K562 (cell line): ENCODE measurements around the gene SCAANT1. TPM values are rescaled to one million over a fixed set of nuclear protein-coding genes. Genes with fewer than 3 reads are reported as not detected.

ENCODE experiments used
- ATAC-seq: fragments of 200-7000 bp; cut with Tn5 transposase; 3 replicates; pipeline ENCODE4 v1.9.1; 2020; ENCODE audit warnings: moderate library complexity
- BruUV-seq: library from RNA; stranded (reverse); fragments of 400-500 nt; replicated peaks from 2 replicates; lab custom pipeline; 2021; lab: Mats Ljungman, UMichigan
- CTCF ChIA-PET: fragments of 300-600 bp; formaldehyde crosslinking; extraction: SDS; loops from one replicate; lab custom pipeline; 2021; ENCODE audit warnings: low intra/inter-chr PET ratio; lab: Yijun Ruan, JAX
- POLR2A ChIA-PET: fragments of 300-600, 350-650 bp; sonication (Branson Sonifier 250); formaldehyde crosslinking; extraction: SDS; loops from one replicate; lab custom pipeline; 2021; ENCODE audit warnings: antibody characterized with exemption, inconsistent platforms; lab: Yijun Ruan, JAX
- DNase-seq, 4 experiments: peaks; one replicate each; pipeline versions ENCODE4 v3.0.0 to v3.0.0-alpha.2; 2011 to 2018; ENCODE audit warnings: low spot score in 3 of 4, mixed read lengths in 3 of 4; ENCODE audit errors: extremely low read depth in 1 of 4
- FAIRE-seq: peaks from 2 replicates; lab custom pipeline; 2011; peaks lifted over from hg19 to GRCh38; lab: Jason Lieb, UNC
- H2AFZ ChIP-seq: 2 replicates; pipeline ENCODE4 v1.6.0; 2011; ENCODE audit warnings: low read depth, low read length, control low read depth, inconsistent platforms
- H3K27ac ChIP-seq: fragments of 200-600 bp; 3 replicates; pipeline ENCODE4 v1.8.0; 2011; ENCODE audit warnings: low read depth, mild to moderate bottlenecking, control low read depth, inconsistent platforms, low read length, moderate library complexity, mixed read lengths; ENCODE audit errors: extremely low read depth
- H3K27me3 ChIP-seq, 2 experiments: fragments of 300-600 bp in 1 of 2; 2 replicates in 1 of 2; 3 replicates in 1 of 2; pipeline versions ENCODE4 v1.6.0 to v1.8.0; 2011; ENCODE audit warnings: inconsistent platforms in 2 of 2, low read length in 2 of 2, mild to moderate bottlenecking in 1 of 2, mixed read lengths in 1 of 2, moderate library complexity in 1 of 2; ENCODE audit not compliant: control insufficient read depth in 2 of 2, insufficient read depth in 2 of 2
- H3K36me3 ChIP-seq: fragments of 300-600 bp; 3 replicates; pipeline ENCODE4 v1.8.0; 2011; ENCODE audit warnings: mild to moderate bottlenecking, low read length, inconsistent platforms; ENCODE audit not compliant: control insufficient read depth, insufficient read depth
- H3K4me1 ChIP-seq, 2 experiments: fragments of 200-600 bp in 1 of 2; replicated peaks in 1 of 2; 2 replicates in 1 of 2; 3 replicates in 1 of 2; pipeline versions ENCODE4 v1.5.1 to v1.8.0; 2011; ENCODE audit warnings: inconsistent platforms in 2 of 2, low read length in 2 of 2, mild to moderate bottlenecking in 1 of 2, mixed read lengths in 1 of 2, moderate library complexity in 1 of 2; ENCODE audit not compliant: control insufficient read depth in 2 of 2, insufficient read depth in 2 of 2
- H3K4me2 ChIP-seq: 2 replicates; pipeline ENCODE4 v1.6.1; 2011; ENCODE audit warnings: low read length, control low read depth, inconsistent platforms, mixed read lengths; ENCODE audit not compliant: insufficient read depth
- H3K4me3 ChIP-seq: fragments of 200-600 bp; sonication (generic), shearing (Covaris generic); 2 replicates; pipeline ENCODE4 v1.5.1; 2016; ENCODE audit warnings: control low read depth, inconsistent platforms
- H3K79me2 ChIP-seq: fragments of 200-600 bp; 3 replicates; pipeline ENCODE4 v1.8.0; 2011; ENCODE audit warnings: low read length, inconsistent platforms; ENCODE audit not compliant: control insufficient read depth, insufficient read depth
- H3K9ac ChIP-seq, 2 experiments: 2 replicates each; pipeline versions ENCODE4 v1.6.0 to v1.6.1; 2011; ENCODE audit warnings: low read depth in 2 of 2, low read length in 2 of 2, control low read depth in 1 of 2, inconsistent platforms in 1 of 2, mild to moderate bottlenecking in 1 of 2, mixed read lengths in 1 of 2; ENCODE audit not compliant: insufficient read depth in 1 of 2
- H3K9me1 ChIP-seq: one replicate; pipeline ENCODE4 v1.6.0; 2011; ENCODE audit warnings: inconsistent platforms, mild to moderate bottlenecking, low read length, moderate library complexity; ENCODE audit not compliant: control insufficient read depth, insufficient read depth
- H3K9me3 ChIP-seq: replicated peaks from 2 replicates; pipeline ENCODE4 v1.5.1; 2011; ENCODE audit warnings: low read depth, low read length, inconsistent platforms; ENCODE audit not compliant: control insufficient read depth, insufficient read depth
- H4K20me1 ChIP-seq: replicated peaks from 2 replicates; pipeline ENCODE4 v1.6.1; 2011; ENCODE audit warnings: low read length, inconsistent platforms, mixed read lengths; ENCODE audit not compliant: control insufficient read depth, insufficient read depth
- CBFB ChIP-seq: sonication (generic); formaldehyde crosslinking; IDR thresholded peaks from 2 replicates; pipeline ENCODE4 v1.4.0; 2020; ENCODE audit warnings: mild to moderate bottlenecking, missing genetic modification reagents
- ESRRA ChIP-seq: fragments of 450-650 bp; IDR thresholded peaks from 2 replicates; pipeline ENCODE4 v1.6.1; 2014; ENCODE audit warnings: low read depth, mild to moderate bottlenecking, moderate library complexity, borderline replicate concordance
- HNRNPK ChIP-seq: fragments of 200-400 bp; formaldehyde crosslinking; IDR thresholded peaks from one replicate; pipeline ENCODE4 v1.6.1; 2018; ENCODE audit warnings: mild to moderate bottlenecking, low read depth, low read length; ENCODE audit not compliant: poor library complexity, severe bottlenecking
- PPARD ChIP-seq: fragments of 250-450 bp; sonication (Bioruptor Pico); IDR thresholded peaks from 2 replicates; pipeline ENCODE4 v1.8.0; 2022; ENCODE audit warnings: inconsistent platforms, mild to moderate bottlenecking, moderate library complexity
- ZNF133 ChIP-seq: fragments of 250-450 bp; sonication (Bioruptor Pico); IDR thresholded peaks from 2 replicates; pipeline ENCODE4 v1.4.0; 2020; ENCODE audit warnings: mild to moderate bottlenecking
- ZNF354B ChIP-seq: fragments of 250-450 bp; sonication (Bioruptor Pico); IDR thresholded peaks from 2 replicates; pipeline ENCODE4 v1.4.0; 2020
- ZZZ3 ChIP-seq: fragments of 450-650 bp; IDR thresholded peaks from 2 replicates; pipeline ENCODE4 v1.6.1; 2016; ENCODE audit warnings: antibody characterized with exemption, mild to moderate bottlenecking, moderate library complexity
- WGBS: fragments of 100-300 bp; shearing (Covaris generic); methylation state at CpG from one replicate; pipeline ENCODE4 v1.1.6; 2016; ENCODE audit warnings: low coverage, mixed read lengths; ENCODE audit not compliant: insufficient coverage; ENCODE audit errors: missing lambda C conversion rate; 5-methylcytosine and 5-hydroxymethylcytosine counted together
- in situ Hi-C: fragments of 300-500 bp; cut with MboI; formaldehyde crosslinking; loops from 4 replicates; pipeline ENCODE4 v1.15.0; 2018; ENCODE audit warnings: inconsistent platforms, mixed read lengths
- intact Hi-C: fragments of 100-400 bp; cut with micrococcal nuclease; formaldehyde crosslinking; loops from 2 replicates; pipeline ENCODE4 v1.14.2; 2022
- polyA plus RNA-seq, 8 experiments: library from polyadenylated mRNA; depleted of rRNA in 4 of 8; stranded (reverse) in 5 of 8; unstranded in 3 of 8; fragments of >200 nt; fragmentation: Nextera tagmentation in 2 of 8; fragmentation: Illumina TruSeq in 1 of 8; extraction: Ambion mirVana in 2 of 8; extraction: Trizol in 1 of 8; gene quantifications; 2 replicates each; pipeline versions ENCODE4 v1.2.1 to v1.2.3, GENCODE V29; 2011 to 2014; ENCODE audit warnings: inconsistent platforms in 1 of 8, missing spikeins in 1 of 8
- total RNA-seq, 7 experiments: library from RNA; depleted of rRNA in 6 of 7; stranded (reverse); fragments of >200 nt in 6 of 7; fragmentation: Illumina TruSeq in 2 of 7; extraction: Trizol in 2 of 7; gene quantifications; 2 replicates each; pipeline versions ENCODE4 v1.2.1 to v1.2.3, GENCODE V29; 2011 to 2021; ENCODE audit warnings: low replicate concordance in 1 of 7
- TF ChIP-seq, protein P1 (sequence below): fragments of 150-350 bp; IDR thresholded peaks from 2 replicates; pipeline ENCODE4 v1.6.1; 2014; ENCODE audit warnings: low read depth, mild to moderate bottlenecking, low read length, borderline replicate concordance

The SCAANT1 gene
- total and polyA plus RNA-seq, 9 of the 15 experiments (the other 6 are each of a cell fraction or from before 2014, with no cell fraction given), result not detected

DNA sequence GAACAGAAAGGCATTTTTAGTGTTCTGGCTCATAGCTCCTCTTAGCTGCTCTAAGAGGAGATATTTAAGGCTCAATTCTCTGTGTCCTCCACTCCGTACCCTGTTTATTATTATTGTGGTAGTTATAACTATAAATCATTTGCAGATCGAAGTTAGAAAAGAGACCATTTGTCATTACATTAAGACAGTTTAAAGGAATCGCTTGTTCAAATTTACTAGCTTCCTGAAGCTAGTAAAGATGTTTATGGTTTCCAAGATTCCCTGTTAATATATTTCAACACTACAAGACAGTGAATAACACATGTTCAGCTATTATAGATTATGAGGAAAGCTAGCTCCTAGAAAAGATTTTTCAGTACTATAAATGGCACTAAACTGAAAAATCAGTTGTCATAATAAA, 35.9 kb downstream of the SCAANT1 start:
- no peak for TF ChIP-seq HNRNPK
- no peak for TF ChIP-seq ZNF354B
- no peak for TF ChIP-seq CBFB (CRISPR knock-in tag)
- no peak for TF ChIP-seq ZZZ3
- TF ChIP-seq ZNF133, result no peak
- TF ChIP-seq, protein P1, sequence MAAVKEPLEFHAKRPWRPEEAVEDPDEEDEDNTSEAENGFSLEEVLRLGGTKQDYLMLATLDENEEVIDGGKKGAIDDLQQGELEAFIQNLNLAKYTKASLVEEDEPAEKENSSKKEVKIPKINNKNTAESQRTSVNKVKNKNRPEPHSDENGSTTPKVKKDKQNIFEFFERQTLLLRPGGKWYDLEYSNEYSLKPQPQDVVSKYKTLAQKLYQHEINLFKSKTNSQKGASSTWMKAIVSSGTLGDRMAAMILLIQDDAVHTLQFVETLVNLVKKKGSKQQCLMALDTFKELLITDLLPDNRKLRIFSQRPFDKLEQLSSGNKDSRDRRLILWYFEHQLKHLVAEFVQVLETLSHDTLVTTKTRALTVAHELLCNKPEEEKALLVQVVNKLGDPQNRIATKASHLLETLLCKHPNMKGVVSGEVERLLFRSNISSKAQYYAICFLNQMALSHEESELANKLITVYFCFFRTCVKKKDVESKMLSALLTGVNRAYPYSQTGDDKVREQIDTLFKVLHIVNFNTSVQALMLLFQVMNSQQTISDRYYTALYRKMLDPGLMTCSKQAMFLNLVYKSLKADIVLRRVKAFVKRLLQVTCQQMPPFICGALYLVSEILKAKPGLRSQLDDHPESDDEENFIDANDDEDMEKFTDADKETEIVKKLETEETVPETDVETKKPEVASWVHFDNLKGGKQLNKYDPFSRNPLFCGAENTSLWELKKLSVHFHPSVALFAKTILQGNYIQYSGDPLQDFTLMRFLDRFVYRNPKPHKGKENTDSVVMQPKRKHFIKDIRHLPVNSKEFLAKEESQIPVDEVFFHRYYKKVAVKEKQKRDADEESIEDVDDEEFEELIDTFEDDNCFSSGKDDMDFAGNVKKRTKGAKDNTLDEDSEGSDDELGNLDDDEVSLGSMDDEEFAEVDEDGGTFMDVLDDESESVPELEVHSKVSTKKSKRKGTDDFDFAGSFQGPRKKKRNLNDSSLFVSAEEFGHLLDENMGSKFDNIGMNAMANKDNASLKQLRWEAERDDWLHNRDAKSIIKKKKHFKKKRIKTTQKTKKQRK, result no peak
- TF ChIP-seq ESRRA, result no peak
- no peak for TF ChIP-seq PPARD (CRISPR knock-in tag)
- no peak overlapping the region for H3K4me2 ChIP-seq
- peaks cover 61% of the 10 kb centered on the region for H3K79me2 ChIP-seq
- WGBS, result 83% methylated on average over 3 of the region's 3 CpGs
- H3K4me1 ChIP-seq, result no peaks in the 10 kb centered on the region
- CTCF ChIA-PET, result no interaction called here
- H3K36me3 ChIP-seq, result no peaks in the 10 kb centered on the region
- intact Hi-C loops (no loop called here), in situ Hi-C loops (no loop called here)
- no peak overlapping the region for H3K9ac ChIP-seq
- no peak overlapping the region for H3K4me3 ChIP-seq
- no peak overlapping the region for H3K27ac ChIP-seq
- no peak for ATAC-seq
- H3K9me1 ChIP-seq, result no peaks in the 10 kb centered on the region
- H4K20me1 ChIP-seq, result peaks cover 12% of the 10 kb centered on the region; the same call in 1 of the 2 replicates
- DNase-seq, result no peak
- POLR2A ChIA-PET, result interaction anchor here (0.8 kb wide), 1 partner anchor 8 kb away, joined by 3 read pairs; no protein-coding TSS in a partner anchor
- FAIRE-seq, result no peak
- H3K27me3 ChIP-seq, result no peaks in the 10 kb centered on the region
- H2AFZ ChIP-seq, result no peak overlapping the region
- BruUV-seq, result no TSS peak
- no peaks in the 10 kb centered on the region for H3K9me3 ChIP-seq
